Measurements from ENCODE around the gene FARS2. TPM values are rescaled to one million over a fixed set of nuclear protein-coding genes. Genes with fewer than 3 reads are reported as not detected.

The FARS2 gene
- polyA plus RNA-seq, 3 donors: 12.2 to 21.6 (median 17.7) TPM

- no peaks in the 10 kb centered on the region for H4K20me1 ChIP-seq (ENCODE audit: insufficient read depth, low read length)
- H3K4me2 ChIP-seq (replicated peaks; ENCODE audit: extremely low read depth, low read length, poor library complexity, severe bottlenecking): no peak overlapping the region
- WGBS (ENCODE audit: insufficient coverage): 92% methylated on average over 3 of the region's 8 CpGs
- no peaks in the 10 kb centered on the region for H3K79me2 ChIP-seq (ENCODE audit: insufficient read depth, low read length)
- Mint-ChIP-seq H3K27me3 (ENCODE audit: low read depth in 3 of 3) (peaks cover 0 to 3% (median 3%) of the 10 kb centered on the region in 3 donors), H3K36me3 (no peaks in the 10 kb centered on the region), H3K9me3 (no peaks in the 10 kb centered on the region), H3K4me3 (no peak overlapping the region), H3K27ac (no peak overlapping the region), H3K4me1 (peaks cover 3% of the 10 kb centered on the region)
- no peak overlapping the region for H3K4me3 ChIP-seq (replicated peaks in 1 of 3; ENCODE audit: low read depth in 2 of 3, low read length in 3 of 3)
- no peak for DNase-seq
- H3K36me3 ChIP-seq (replicated peaks in 1 of 2; ENCODE audit: control insufficient read depth in 1 of 2, insufficient read depth in 2 of 2, low read length in 2 of 2): no peaks in the 10 kb centered on the region
- H3K27ac ChIP-seq (ENCODE audit: low read depth in 1 of 2, low read length in 2 of 2): no peak overlapping the region
- H3K9me3 ChIP-seq (replicated peaks in 1 of 2; ENCODE audit: control insufficient read depth in 1 of 2, insufficient read depth in 1 of 2, low read length in 2 of 2): no peaks in the 10 kb centered on the region
- H2AFZ ChIP-seq (ENCODE audit: insufficient read depth, low read depth, low read length, poor library complexity, severe bottlenecking): no peak overlapping the region
- H3K9ac ChIP-seq (ENCODE audit: insufficient read depth, low read length, poor library complexity, severe bottlenecking): no peak overlapping the region
- H3K4me1 ChIP-seq (ENCODE audit: control insufficient read depth in 1 of 2, insufficient read depth in 2 of 2, low read length in 2 of 2): no peaks in the 10 kb centered on the region
- TF ChIP-seq CTCF (IDR thresholded peaks at IDR 0.05): no peak
- H3K27me3 ChIP-seq (ENCODE audit: control insufficient read depth in 2 of 2, insufficient read depth in 2 of 2, low read length in 2 of 2): no peaks in the 10 kb centered on the region
- intact Hi-C loops (cut with micrococcal nuclease): no loop called here
These were observed 219.7 kb downstream of the FARS2 start for GRCh38 chr6:5481033-5481432.

DNA sequence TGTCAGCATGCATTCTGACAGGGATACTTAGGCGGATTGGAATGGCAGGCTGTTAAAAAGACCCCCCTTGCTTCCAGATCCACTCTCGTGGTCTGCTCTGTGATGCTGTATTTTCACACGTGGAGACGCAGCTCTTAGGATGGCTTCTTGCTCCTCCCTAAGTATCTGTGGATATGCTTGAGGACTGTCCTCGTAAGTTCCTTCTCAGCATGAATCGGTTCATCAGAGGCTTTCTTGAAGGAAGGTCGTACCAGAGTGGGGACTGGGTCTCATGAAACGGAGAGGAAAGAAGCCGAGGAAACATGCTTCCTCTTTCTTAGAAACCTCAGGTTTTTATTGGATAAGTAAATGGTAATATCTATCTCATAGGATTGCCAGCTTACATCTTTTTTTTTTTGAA lies 220.4 kb downstream of the FARS2 start:
- Mint-ChIP-seq H3K4me3 (no peak overlapping the region), H3K9me3 (no peaks in the 10 kb centered on the region), H3K27me3 (ENCODE audit: low read depth in 3 of 3) (peaks cover 0 to 3% (median 3%) of the 10 kb centered on the region in 3 donors), H3K36me3 (peaks cover 0 to under 1% of the 10 kb centered on the region in 2 donors), H3K4me1 (peaks cover 3% of the 10 kb centered on the region), H3K27ac (no peak overlapping the region)
- no peaks in the 10 kb centered on the region for H4K20me1 ChIP-seq (ENCODE audit: insufficient read depth, low read length)
- no peak overlapping the region for H3K9ac ChIP-seq (ENCODE audit: insufficient read depth, low read length, poor library complexity, severe bottlenecking)
- H2AFZ ChIP-seq (ENCODE audit: insufficient read depth, low read depth, low read length, poor library complexity, severe bottlenecking): no peak overlapping the region
- H3K27me3 ChIP-seq (ENCODE audit: control insufficient read depth in 2 of 2, insufficient read depth in 2 of 2, low read length in 2 of 2): no peaks in the 10 kb centered on the region
- H3K27ac ChIP-seq (ENCODE audit: low read depth in 1 of 2, low read length in 2 of 2): no peak overlapping the region
- H3K4me1 ChIP-seq (ENCODE audit: control insufficient read depth in 1 of 2, insufficient read depth in 2 of 2, low read length in 2 of 2): no peaks in the 10 kb centered on the region
- no peak for TF ChIP-seq CTCF (IDR thresholded peaks at IDR 0.05)
- no peak overlapping the region for H3K4me3 ChIP-seq (replicated peaks in 1 of 3; ENCODE audit: low read depth in 2 of 3, low read length in 3 of 3)
- no peaks in the 10 kb centered on the region for H3K36me3 ChIP-seq (replicated peaks in 1 of 2; ENCODE audit: control insufficient read depth in 1 of 2, insufficient read depth in 2 of 2, low read length in 2 of 2)
- intact Hi-C loops (cut with micrococcal nuclease): no loop called here
- 45% methylated on average over 5 of the region's 9 CpGs for WGBS (ENCODE audit: insufficient coverage)
- no peak for DNase-seq
- H3K9me3 ChIP-seq (replicated peaks in 1 of 2; ENCODE audit: control insufficient read depth in 1 of 2, insufficient read depth in 1 of 2, low read length in 2 of 2): no peaks in the 10 kb centered on the region
- no peaks in the 10 kb centered on the region for H3K79me2 ChIP-seq (ENCODE audit: insufficient read depth, low read length)
- no peak overlapping the region for H3K4me2 ChIP-seq (replicated peaks; ENCODE audit: extremely low read depth, low read length, poor library complexity, severe bottlenecking)

Data from CD14-positive monocyte (primary cell).